Activated CD4-positive, CD25-positive, alpha-beta regulatory T cell treated with anti-CD3 and anti-CD28 coated beads, Interleukin-2, amount 50 U/mL, for 72 hours (primary cell): Measurements from ENCODE around the gene HRH2.
"Not testable (repeated sequence)": the region's sequence is repeated elsewhere in the genome, so short reads cannot be mapped to it uniquely, and the experiment has no call there.

Source experiments
- DNase-seq: peaks from one replicate; pipeline ENCODE4 v3.0.0; 2021

Gene HRH2

GRCh38 chr5:175745210-175745609 lies 87.3 kb downstream of the HRH2 start:
- DNase-seq = no peak

- DNase-seq = no peak
These were observed 89.0 kb downstream of the HRH2 start for GRCh38 chr5:175746851-175747250.

- DNase-seq = no peak
These were observed 89.7 kb downstream of the HRH2 start for GRCh38 chr5:175747539-175748060.

- DNase-seq = no peak
These were observed 90.8 kb downstream of the HRH2 start for GRCh38 chr5:175748650-175749049.

- DNase-seq = no peak
These were observed 91.7 kb downstream of the HRH2 start for GRCh38 chr5:175749591-175749990.

- DNase-seq = no peak
These were observed 92.7 kb downstream of the HRH2 start for GRCh38 chr5:175750511-175750931.

- no peak for DNase-seq
These were observed 93.5 kb downstream of the HRH2 start for GRCh38 chr5:175751369-175751768.

GRCh38 chr5:175752826-175753535 lies 95.1 kb downstream of the HRH2 start:
- DNase-seq = no peak

GRCh38 chr5:175753536-175754402 lies 95.9 kb downstream of the HRH2 start:
- DNase-seq = no peak

GRCh38 chr5:175759991-175760390 lies 102.1 kb downstream of the HRH2 start:
- DNase-seq = not testable (repeated sequence)
